HFFc6 (cell line): ENCODE results near the gene FIBCD1. TPM values are rescaled to one million over a fixed set of nuclear protein-coding genes. Genes with fewer than 3 reads are reported as not detected.
A peak's percentile ranks its signal among the peaks of the same experiment; 100 is the strongest.

ENCODE experiments used
- DNase-seq: peaks from one replicate; pipeline ENCODE4 v3.0.0-alpha.2; 2018
- H3K27ac Mint-ChIP-seq: 2 replicates; pipeline ENCODE4 v1.8.0; 2020; ENCODE audit warnings: mild to moderate bottlenecking, mixed read lengths
- H3K27me3 Mint-ChIP-seq: 2 replicates; pipeline ENCODE4 v1.8.0; 2021; ENCODE audit warnings: mild to moderate bottlenecking, moderate library complexity, mixed read lengths; ENCODE audit not compliant: insufficient read depth
- H3K36me3 Mint-ChIP-seq: 2 replicates; pipeline ENCODE4 v1.8.0; 2021; ENCODE audit warnings: low read depth, mixed read lengths
- H3K4me1 Mint-ChIP-seq: 2 replicates; pipeline ENCODE4 v1.8.0; 2020; ENCODE audit warnings: low read depth, mixed read lengths
- H3K4me3 Mint-ChIP-seq: 2 replicates; pipeline ENCODE4 v1.8.0; 2020; ENCODE audit warnings: mild to moderate bottlenecking, moderate library complexity, mixed read lengths
- H3K9me3 Mint-ChIP-seq: 2 replicates; pipeline ENCODE4 v1.8.0; 2020; ENCODE audit warnings: mild to moderate bottlenecking, mixed read lengths
- CTCF ChIP-seq: fragments of 200-600 bp; sonication (generic); IDR thresholded peaks from 2 replicates; pipeline ENCODE4 v1.5.0; 2021; ENCODE audit warnings: antibody characterized with exemption, mild to moderate bottlenecking
- total RNA-seq, 6 experiments: library from RNA; stranded (reverse); fragmentation: NEBNext Ultra II Directional; extraction: Animal tissue kit (Norgen Biotek cat#: 25700); gene quantifications; 2 replicates in 1 of 6; 3 replicates in 5 of 6; pipeline ENCODE4 v1.2.3, GENCODE V29; 2021

The FIBCD1 gene
- total RNA-seq, 6 experiments from 2014 or later = 1.5 to 9.0 (median 8.0) TPM

GRCh38 chr9:130930132-130930803 lies 8.8 kb downstream of the FIBCD1 start:
- DNase-seq = no peak
- H3K9me3 Mint-ChIP-seq = no peaks in the 10 kb centered on the region
- H3K27me3 Mint-ChIP-seq = peaks cover 11% of the 10 kb centered on the region
- peaks cover 45% of the 10 kb centered on the region for H3K4me1 Mint-ChIP-seq
- TF ChIP-seq CTCF = no peak
- no peak overlapping the region for H3K27ac Mint-ChIP-seq
- no peaks in the 10 kb centered on the region for H3K36me3 Mint-ChIP-seq
- no peak overlapping the region for H3K4me3 Mint-ChIP-seq

- H3K9me3 Mint-ChIP-seq = no peaks in the 10 kb centered on the region
- H3K4me1 Mint-ChIP-seq = peaks cover 38% of the 10 kb centered on the region
- TF ChIP-seq CTCF = no peak
- H3K27ac Mint-ChIP-seq = no peak overlapping the region
- peaks cover 8% of the 10 kb centered on the region for H3K27me3 Mint-ChIP-seq
- H3K4me3 Mint-ChIP-seq = no peak overlapping the region
- no peak for DNase-seq
- no peaks in the 10 kb centered on the region for H3K36me3 Mint-ChIP-seq
These were observed 9.4 kb downstream of the FIBCD1 start for GRCh38 chr9:130929571-130930038.

GRCh38 chr9:130927995-130928900 lies 10.8 kb downstream of the FIBCD1 start:
- Mint-ChIP-seq H3K27me3 (peaks cover 7% of the 10 kb centered on the region), H3K27ac (peak overlapping the region; percentile 71), H3K4me1 (peaks cover 36% of the 10 kb centered on the region), H3K4me3 (peak overlapping the region; percentile 47; the same call in 1 of the 2 replicates), H3K36me3 (no peaks in the 10 kb centered on the region), H3K9me3 (no peaks in the 10 kb centered on the region)
- no peak for TF ChIP-seq CTCF
- DNase-seq = peak; percentile 29

GRCh38 chr9:130927338-130927737 lies 11.7 kb downstream of the FIBCD1 start:
- DNase-seq = peak; percentile 26
- H3K27ac Mint-ChIP-seq = no peak overlapping the region
- no peak for TF ChIP-seq CTCF
- H3K36me3 Mint-ChIP-seq = no peaks in the 10 kb centered on the region
- H3K4me3 Mint-ChIP-seq = no peak overlapping the region
- peaks cover 12% of the 10 kb centered on the region for H3K27me3 Mint-ChIP-seq
- H3K4me1 Mint-ChIP-seq = peaks cover 27% of the 10 kb centered on the region
- no peaks in the 10 kb centered on the region for H3K9me3 Mint-ChIP-seq

GRCh38 chr9:130925050-130925678 lies 13.9 kb downstream of the FIBCD1 start:
- no peak overlapping the region for H3K27ac Mint-ChIP-seq
- no peak for TF ChIP-seq CTCF
- H3K27me3 Mint-ChIP-seq = peaks cover 20% of the 10 kb centered on the region
- H3K36me3 Mint-ChIP-seq = no peaks in the 10 kb centered on the region
- H3K4me3 Mint-ChIP-seq = no peak overlapping the region
- peaks cover 15% of the 10 kb centered on the region for H3K4me1 Mint-ChIP-seq
- H3K9me3 Mint-ChIP-seq = no peaks in the 10 kb centered on the region
- DNase-seq = no peak
